Fibroblast of villous mesenchyme (primary cell): ENCODE measurements around the gene AXIN2. TPM values are rescaled to one million over a fixed set of nuclear protein-coding genes. Genes with fewer than 3 reads are reported as not detected.

Experiments
- DNase-seq: peaks from one replicate; pipeline ENCODE4 v3.0.0-alpha.2; 2010; ENCODE audit warnings: low read depth
- H3K4me3 ChIP-seq: 2 replicates; pipeline ENCODE4 v1.5.1; 2011; ENCODE audit warnings: low read depth, mild to moderate bottlenecking, low read length
- total RNA-seq: library from RNA; depleted of rRNA; stranded (reverse); fragments of >200 nt; gene quantifications from 2 replicates; pipeline ENCODE4 v1.2.3, GENCODE V29; 2012
- TF ChIP-seq, protein P1 (sequence below): IDR thresholded peaks from 2 replicates; pipeline ENCODE4 v1.5.1; 2012; ENCODE audit warnings: low read depth, mild to moderate bottlenecking, low read length; ENCODE audit not compliant: insufficient read depth

AXIN2 gene
- total RNA-seq, 1 donor = 1.3 TPM

DNA sequence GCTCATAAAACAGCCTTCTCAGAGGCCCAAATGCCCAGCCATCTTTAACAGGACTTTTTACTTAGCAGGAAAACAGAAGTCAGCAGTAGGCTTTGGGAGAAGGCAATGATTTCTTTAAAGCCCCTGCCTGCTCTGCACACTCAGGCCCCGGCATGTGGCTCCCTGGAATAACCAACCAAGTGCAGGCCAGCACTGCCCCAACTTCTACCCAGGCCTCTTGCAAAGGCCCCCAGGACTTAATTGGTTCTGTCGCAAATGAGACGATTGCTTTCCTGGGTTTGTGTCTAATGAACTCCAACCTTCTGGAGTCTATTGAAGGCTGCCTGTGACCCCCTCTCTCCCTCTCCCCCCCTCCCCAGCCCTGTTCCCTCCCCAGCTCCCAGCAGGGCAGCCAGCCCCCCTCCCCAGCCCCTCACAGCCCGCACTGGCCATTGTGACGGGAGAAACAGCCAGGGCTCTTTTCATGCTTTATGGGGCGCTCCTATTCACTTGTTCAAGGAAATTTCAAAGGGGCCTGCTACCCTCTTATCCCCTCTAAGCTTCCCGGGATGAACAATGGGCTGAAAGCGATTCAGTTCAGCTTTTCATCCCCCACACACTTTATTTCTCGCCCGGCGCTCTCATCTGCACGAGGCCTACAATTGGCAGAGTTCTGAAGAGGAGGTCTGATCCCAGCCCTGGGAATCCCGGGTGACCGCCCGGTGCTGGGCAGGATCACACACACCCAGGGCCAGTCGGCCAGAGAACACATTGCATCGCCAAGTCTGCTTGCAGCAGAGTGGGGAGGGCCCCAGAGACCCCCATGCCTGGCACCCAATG is 15.5 kb downstream of the AXIN2 start:
- DNase-seq = no peak
- TF ChIP-seq, protein P1, sequence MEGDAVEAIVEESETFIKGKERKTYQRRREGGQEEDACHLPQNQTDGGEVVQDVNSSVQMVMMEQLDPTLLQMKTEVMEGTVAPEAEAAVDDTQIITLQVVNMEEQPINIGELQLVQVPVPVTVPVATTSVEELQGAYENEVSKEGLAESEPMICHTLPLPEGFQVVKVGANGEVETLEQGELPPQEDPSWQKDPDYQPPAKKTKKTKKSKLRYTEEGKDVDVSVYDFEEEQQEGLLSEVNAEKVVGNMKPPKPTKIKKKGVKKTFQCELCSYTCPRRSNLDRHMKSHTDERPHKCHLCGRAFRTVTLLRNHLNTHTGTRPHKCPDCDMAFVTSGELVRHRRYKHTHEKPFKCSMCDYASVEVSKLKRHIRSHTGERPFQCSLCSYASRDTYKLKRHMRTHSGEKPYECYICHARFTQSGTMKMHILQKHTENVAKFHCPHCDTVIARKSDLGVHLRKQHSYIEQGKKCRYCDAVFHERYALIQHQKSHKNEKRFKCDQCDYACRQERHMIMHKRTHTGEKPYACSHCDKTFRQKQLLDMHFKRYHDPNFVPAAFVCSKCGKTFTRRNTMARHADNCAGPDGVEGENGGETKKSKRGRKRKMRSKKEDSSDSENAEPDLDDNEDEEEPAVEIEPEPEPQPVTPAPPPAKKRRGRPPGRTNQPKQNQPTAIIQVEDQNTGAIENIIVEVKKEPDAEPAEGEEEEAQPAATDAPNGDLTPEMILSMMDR = no peak
- no peak overlapping the region for H3K4me3 ChIP-seq

DNA sequence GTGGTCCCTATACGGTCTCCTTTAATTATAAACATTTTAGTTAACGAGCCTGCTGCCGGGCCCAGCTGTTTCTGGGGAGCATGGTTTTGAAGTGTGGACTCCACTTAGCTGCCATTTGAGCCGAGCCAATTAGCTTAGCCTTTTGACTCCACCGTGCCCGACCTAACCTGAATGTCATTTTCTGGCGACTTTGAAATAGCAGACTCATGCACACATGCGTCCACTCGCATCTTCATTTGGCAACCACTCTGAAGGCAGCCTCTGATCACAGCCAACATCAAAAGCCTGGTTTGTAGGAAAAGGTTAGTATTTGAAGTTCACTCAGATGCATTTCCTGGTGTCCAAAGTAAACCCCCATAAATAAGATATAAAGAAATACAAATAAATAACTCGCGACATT is 16.8 kb downstream of the AXIN2 start:
- DNase-seq = no peak
- TF ChIP-seq, protein P1 = no peak
- no peak overlapping the region for H3K4me3 ChIP-seq

DNA sequence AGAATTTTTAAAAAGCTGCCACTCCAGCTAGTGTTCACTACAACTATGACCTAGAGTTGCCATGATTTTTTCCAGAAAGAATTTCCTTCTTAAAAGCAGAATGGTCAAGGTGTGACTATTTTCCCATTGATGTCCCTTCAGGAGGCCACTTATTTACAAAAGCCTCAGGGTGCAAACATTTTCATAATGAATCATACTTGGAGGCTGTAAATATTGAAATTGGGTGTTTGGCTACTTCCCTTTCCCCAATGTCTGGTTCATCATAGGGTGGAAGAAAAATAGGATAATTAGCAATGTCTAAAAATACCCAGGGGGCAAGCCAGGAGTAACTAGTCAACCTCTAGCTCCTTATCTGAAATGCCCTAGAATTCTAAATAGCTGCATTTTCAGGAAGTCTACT is 18.8 kb downstream of the AXIN2 start:
- TF ChIP-seq, protein P1 = no peak
- H3K4me3 ChIP-seq = no peak overlapping the region
- no peak for DNase-seq

DNA sequence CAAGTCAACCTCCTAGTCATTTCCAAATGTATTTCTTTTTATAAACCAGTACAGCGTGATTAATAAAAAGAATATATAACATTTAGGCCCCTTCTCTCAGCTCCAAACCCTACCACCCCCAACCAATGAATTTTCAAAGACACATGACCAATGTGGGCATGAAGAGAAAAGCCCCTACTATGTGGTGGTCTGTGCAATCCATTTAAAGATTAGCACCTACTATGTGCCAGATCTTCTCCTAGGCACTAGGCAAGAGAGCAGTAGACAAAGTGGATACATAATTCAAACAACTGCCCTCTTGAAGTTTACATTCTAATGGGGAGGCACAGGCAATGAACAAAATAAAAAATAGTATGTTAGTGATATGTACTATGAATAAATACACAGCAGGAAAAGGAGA is 19.4 kb downstream of the AXIN2 start:
- TF ChIP-seq, protein P1 = no peak
- H3K4me3 ChIP-seq = no peak overlapping the region
- DNase-seq = no peak

DNA sequence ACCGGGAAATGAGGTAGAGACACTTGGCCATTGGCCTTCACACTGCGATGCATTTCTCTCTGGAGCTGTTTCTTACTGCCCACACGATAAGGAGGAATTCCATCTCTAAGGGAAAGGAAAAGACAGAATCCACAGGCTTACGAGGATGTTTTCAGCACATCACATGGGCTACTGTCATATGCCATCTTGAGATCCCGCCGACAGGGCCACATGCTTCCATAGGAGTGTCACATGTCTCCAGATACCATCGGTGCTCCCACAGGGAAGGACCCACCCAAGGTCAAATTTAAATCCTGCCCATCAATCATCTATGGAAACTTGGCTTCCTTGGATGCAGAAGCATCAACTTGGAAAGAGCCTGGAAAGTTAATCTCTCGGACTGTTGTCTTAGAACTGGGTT is 20.0 kb downstream of the AXIN2 start:
- DNase-seq = no peak
- no peak overlapping the region for H3K4me3 ChIP-seq
- TF ChIP-seq, protein P1 = no peak

DNA sequence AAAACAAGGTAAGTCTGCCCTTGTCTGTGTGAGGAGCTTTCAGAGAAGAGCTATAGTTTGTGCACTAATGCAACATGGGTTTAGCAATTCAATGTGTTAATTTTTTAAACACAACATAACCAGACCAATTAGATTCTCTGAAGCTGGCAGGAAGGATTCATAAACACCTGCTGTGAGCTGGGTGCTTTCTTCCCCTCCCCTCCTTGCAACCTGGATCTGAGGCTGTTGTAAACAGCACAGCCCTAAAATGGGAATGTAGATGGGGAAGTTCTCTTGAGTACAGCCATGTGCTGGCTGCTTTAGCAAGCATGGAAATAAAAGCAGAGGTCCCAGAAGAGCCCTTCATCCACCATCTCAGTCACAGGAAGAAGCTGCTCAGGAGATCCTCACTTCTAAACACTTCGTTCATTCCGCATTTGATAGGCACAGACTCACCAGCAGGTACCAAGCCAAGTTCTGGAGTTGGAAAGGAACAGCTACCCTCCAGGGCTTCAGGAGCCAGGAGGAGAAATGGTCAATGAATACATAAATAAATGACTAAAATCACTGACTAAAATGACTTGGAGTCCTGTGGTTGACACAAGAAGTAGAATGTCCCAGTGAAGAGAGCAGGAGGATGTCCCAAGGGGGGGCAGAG is 21.7 kb downstream of the AXIN2 start:
- no peak for DNase-seq
- TF ChIP-seq, protein P1 = no peak
- H3K4me3 ChIP-seq = no peak overlapping the region
